Activated CD4-positive, alpha-beta T cell treated with anti-CD3 and anti-CD28 coated beads, Interleukin-2, amount 10 ng/mL, durations not matched to agents 24 days and 14 days (primary cell): Measurements from ENCODE around the gene DEPDC1B. TPM values are rescaled to one million over a fixed set of nuclear protein-coding genes. Genes with fewer than 3 reads are reported as not detected.
"Not testable (repeated sequence)": the region's sequence is repeated elsewhere in the genome, so short reads cannot be mapped to it uniquely, and the experiment has no call there.

ENCODE experiments used
- DNase-seq: peaks from one replicate; pipeline ENCODE4 v3.0.0; 2022
- H3K27ac Mint-ChIP-seq: one replicate; pipeline ENCODE4 v1.8.0; 2022; ENCODE audit warnings: mild to moderate bottlenecking, mixed read lengths
- H3K27me3 Mint-ChIP-seq: one replicate; pipeline ENCODE4 v1.8.0; 2022; ENCODE audit warnings: mixed read lengths
- H3K36me3 Mint-ChIP-seq: one replicate; pipeline ENCODE4 v1.8.0; 2022; ENCODE audit warnings: low read depth, mild to moderate bottlenecking, mixed read lengths
- H3K4me1 Mint-ChIP-seq: one replicate; pipeline ENCODE4 v1.8.0; 2021; ENCODE audit warnings: mixed read lengths
- H3K4me3 Mint-ChIP-seq: one replicate; pipeline ENCODE4 v1.8.0; 2022; ENCODE audit warnings: mild to moderate bottlenecking, moderate library complexity, mixed read lengths
- H3K9me3 Mint-ChIP-seq: one replicate; pipeline ENCODE4 v1.8.0; 2021; ENCODE audit warnings: mixed read lengths
- intact Hi-C: fragments of 100-400 bp; cut with micrococcal nuclease; formaldehyde crosslinking; loops from one replicate; pipeline ENCODE4 v1.15.1; 2023
- total RNA-seq: library from RNA; stranded (reverse); gene quantifications from 2 replicates; pipeline ENCODE4 v1.2.3, GENCODE V29; 2022

The DEPDC1B gene
- total RNA-seq, 1 donor from 2014 or later: 19.8 TPM

- peak; percentile 20 for DNase-seq
- Mint-ChIP-seq H3K4me3 (no peak overlapping the region), H3K36me3 (peaks cover 36% of the 10 kb centered on the region), H3K9me3 (no peaks in the 10 kb centered on the region), H3K27ac (no peak overlapping the region), H3K4me1 (peaks cover 17% of the 10 kb centered on the region), H3K27me3 (no peaks in the 10 kb centered on the region)
- intact Hi-C loops: no loop called here
These were observed 14.3 kb downstream of the DEPDC1B start for GRCh38 chr5:60685700-60686099.

- peak; percentile 34 for DNase-seq
- Mint-ChIP-seq H3K4me1 (peaks cover 17% of the 10 kb centered on the region), H3K36me3 (peaks cover 36% of the 10 kb centered on the region), H3K4me3 (no peak overlapping the region), H3K27me3 (no peaks in the 10 kb centered on the region), H3K9me3 (no peaks in the 10 kb centered on the region), H3K27ac (no peak overlapping the region)
- intact Hi-C loops: no loop called here
These were observed 14.9 kb downstream of the DEPDC1B start for GRCh38 chr5:60685028-60685427.

- intact Hi-C loops, H3K27me3 Mint-ChIP-seq, H3K9me3 Mint-ChIP-seq, H3K27ac Mint-ChIP-seq, H3K4me3 Mint-ChIP-seq: not testable (repeated sequence)
- Mint-ChIP-seq H3K36me3 (peaks cover 37% of the 10 kb centered on the region), H3K4me1 (peaks cover 18% of the 10 kb centered on the region)
- DNase-seq: peak; percentile 15
These were observed 18.0 kb downstream of the DEPDC1B start for GRCh38 chr5:60682007-60682406.

DNA sequence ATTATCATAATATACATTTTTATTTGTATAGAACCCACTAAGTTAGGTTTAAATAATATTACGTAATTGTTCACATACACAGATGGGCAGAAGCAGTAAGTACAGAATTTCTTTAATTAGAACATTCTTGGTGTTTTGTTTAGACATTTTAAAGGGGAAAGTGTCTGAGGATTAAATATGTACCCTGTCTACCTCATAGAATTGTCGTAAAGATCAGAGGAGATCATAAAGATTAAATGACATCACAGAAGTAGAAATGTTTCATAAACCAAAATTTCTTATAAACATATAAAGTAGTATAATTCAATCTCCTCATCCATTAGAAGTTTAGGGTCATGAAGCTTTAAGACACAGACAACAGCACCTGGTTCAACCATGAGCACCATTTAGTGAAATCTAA, 20.1 kb downstream of the DEPDC1B start:
- peaks cover 25% of the 10 kb centered on the region for H3K36me3 Mint-ChIP-seq
- no peak for DNase-seq
- H3K4me1 Mint-ChIP-seq: peaks cover 18% of the 10 kb centered on the region
- intact Hi-C loops: loop anchor here (2.0 to 5.0 kb wide), 2 partner anchors 19 to 267 kb away; partner anchors contain the start of genes ERCC8 and NDUFAF2
- H3K4me3 Mint-ChIP-seq: no peak overlapping the region
- no peaks in the 10 kb centered on the region for H3K27me3 Mint-ChIP-seq
- H3K9me3 Mint-ChIP-seq: no peaks in the 10 kb centered on the region
- no peak overlapping the region for H3K27ac Mint-ChIP-seq

GRCh38 chr5:60677850-60678664, 21.9 kb downstream of the DEPDC1B start:
- Mint-ChIP-seq H3K27me3 (no peaks in the 10 kb centered on the region), H3K36me3 (peaks cover 15% of the 10 kb centered on the region), H3K27ac (no peak overlapping the region), H3K4me1 (peaks cover 9% of the 10 kb centered on the region), H3K4me3 (no peak overlapping the region), H3K9me3 (no peaks in the 10 kb centered on the region)
- DNase-seq: peak; percentile 53
- intact Hi-C loops: loop anchor here (1.0 to 5.0 kb wide), 4 partner anchors 21 to 269 kb away; partner anchors contain the start of genes ERCC8 and NDUFAF2

GRCh38 chr5:60675286-60675685, 24.7 kb downstream of the DEPDC1B start:
- intact Hi-C loops: loop anchor here (5.0 kb wide), 1 partner anchor 272 kb away; the partner anchor contains the start of genes ERCC8 and NDUFAF2
- no peak for DNase-seq
- Mint-ChIP-seq H3K9me3 (no peaks in the 10 kb centered on the region), H3K4me1 (peaks cover 7% of the 10 kb centered on the region), H3K27ac (no peak overlapping the region), H3K27me3 (no peaks in the 10 kb centered on the region), H3K4me3 (no peak overlapping the region), H3K36me3 (peaks cover 1% of the 10 kb centered on the region)

DNA sequence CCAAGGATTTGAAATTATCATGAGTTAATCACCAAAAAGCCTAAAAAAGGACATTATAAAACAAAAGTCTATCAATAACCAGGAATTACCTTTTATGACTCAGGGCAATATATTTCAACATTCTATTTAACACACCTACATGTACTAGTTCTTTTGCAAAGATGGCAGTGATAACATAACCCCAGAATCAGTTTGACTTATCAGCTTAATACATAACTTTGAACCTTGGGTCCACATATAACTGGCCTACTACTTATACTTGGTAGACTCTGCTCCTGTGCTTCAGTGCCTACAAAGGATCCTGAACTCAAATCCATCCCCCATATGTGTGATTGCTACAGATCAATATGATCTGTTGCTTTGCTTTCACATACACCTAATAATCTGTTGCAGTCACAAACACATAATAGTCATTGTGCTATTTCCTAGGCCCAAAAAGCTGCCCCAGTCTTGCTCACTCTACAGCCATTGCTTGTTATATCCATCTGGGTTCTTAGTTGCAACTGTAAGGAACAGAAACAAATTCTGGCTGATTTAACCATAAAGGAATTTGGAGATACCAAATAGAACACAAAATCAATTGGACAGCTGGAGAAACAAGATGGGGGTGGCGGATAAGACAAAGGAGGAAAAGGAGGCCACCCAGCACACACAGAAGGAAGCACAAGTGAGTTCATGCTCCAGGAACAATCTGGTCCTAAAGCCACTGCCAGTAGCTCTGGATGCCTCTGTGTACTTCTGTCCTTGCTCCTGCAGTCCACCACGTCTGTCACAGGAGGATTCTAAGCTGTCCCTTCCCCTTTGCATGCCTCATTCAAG, 25.5 kb downstream of the DEPDC1B start:
- peaks cover 7% of the 10 kb centered on the region for H3K4me1 Mint-ChIP-seq
- no peak for DNase-seq
- H3K36me3 Mint-ChIP-seq: peaks cover 1% of the 10 kb centered on the region
- H3K27ac Mint-ChIP-seq: no peak overlapping the region
- H3K9me3 Mint-ChIP-seq: no peaks in the 10 kb centered on the region
- H3K4me3 Mint-ChIP-seq: no peak overlapping the region
- no peaks in the 10 kb centered on the region for H3K27me3 Mint-ChIP-seq
- intact Hi-C loops: loop anchor here (5.0 kb wide), 1 partner anchor 273 kb away; the partner anchor contains the start of genes ERCC8 and NDUFAF2

GRCh38 chr5:60673334-60673733, 26.6 kb downstream of the DEPDC1B start:
- Mint-ChIP-seq H3K9me3 (no peaks in the 10 kb centered on the region), H3K4me3 (no peak overlapping the region), H3K4me1 (peaks cover 7% of the 10 kb centered on the region), H3K36me3 (no peaks in the 10 kb centered on the region), H3K27ac (no peak overlapping the region), H3K27me3 (no peaks in the 10 kb centered on the region)
- intact Hi-C loops: no loop called here
- DNase-seq: no peak

GRCh38 chr5:60672693-60673264, 27.2 kb downstream of the DEPDC1B start:
- no peak overlapping the region for H3K27ac Mint-ChIP-seq
- intact Hi-C loops: no loop called here
- no peaks in the 10 kb centered on the region for H3K36me3 Mint-ChIP-seq
- H3K27me3 Mint-ChIP-seq: no peaks in the 10 kb centered on the region
- H3K4me1 Mint-ChIP-seq: peaks cover 6% of the 10 kb centered on the region
- no peak overlapping the region for H3K4me3 Mint-ChIP-seq
- DNase-seq: no peak
- H3K9me3 Mint-ChIP-seq: no peaks in the 10 kb centered on the region

- peaks cover 2% of the 10 kb centered on the region for H3K4me1 Mint-ChIP-seq
- no peaks in the 10 kb centered on the region for H3K9me3 Mint-ChIP-seq
- H3K4me3 Mint-ChIP-seq: no peak overlapping the region
- H3K27me3 Mint-ChIP-seq: no peaks in the 10 kb centered on the region
- H3K36me3 Mint-ChIP-seq: no peaks in the 10 kb centered on the region
- no peak for DNase-seq
- no peak overlapping the region for H3K27ac Mint-ChIP-seq
- intact Hi-C loops: no loop called here
These were observed 27.9 kb downstream of the DEPDC1B start for GRCh38 chr5:60671899-60672692.

DNA sequence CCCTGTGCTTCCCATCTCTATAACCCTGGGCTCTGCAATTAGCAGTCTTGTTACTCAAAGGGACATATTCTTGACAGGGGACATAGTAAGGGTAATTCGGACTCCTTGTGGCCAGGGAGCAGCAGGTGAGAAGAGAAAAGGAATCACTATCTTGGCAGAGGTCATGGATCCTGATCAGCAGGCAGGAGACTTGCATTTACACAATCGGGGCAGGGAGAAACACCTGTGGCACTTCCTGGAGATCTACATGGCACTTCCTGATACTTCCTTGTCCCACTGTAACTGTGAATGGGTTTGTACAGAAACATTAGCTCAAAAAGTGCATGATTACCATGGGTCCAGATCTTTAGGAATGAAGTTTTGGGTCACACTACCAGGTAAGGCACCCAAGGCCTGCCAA, 29.2 kb downstream of the DEPDC1B start:
- no peaks in the 10 kb centered on the region for H3K27me3 Mint-ChIP-seq
- no peak overlapping the region for H3K27ac Mint-ChIP-seq
- H3K36me3 Mint-ChIP-seq: no peaks in the 10 kb centered on the region
- H3K4me1 Mint-ChIP-seq: peaks cover 2% of the 10 kb centered on the region
- DNase-seq: no peak
- no peaks in the 10 kb centered on the region for H3K9me3 Mint-ChIP-seq
- intact Hi-C loops: no loop called here
- no peak overlapping the region for H3K4me3 Mint-ChIP-seq

DNA sequence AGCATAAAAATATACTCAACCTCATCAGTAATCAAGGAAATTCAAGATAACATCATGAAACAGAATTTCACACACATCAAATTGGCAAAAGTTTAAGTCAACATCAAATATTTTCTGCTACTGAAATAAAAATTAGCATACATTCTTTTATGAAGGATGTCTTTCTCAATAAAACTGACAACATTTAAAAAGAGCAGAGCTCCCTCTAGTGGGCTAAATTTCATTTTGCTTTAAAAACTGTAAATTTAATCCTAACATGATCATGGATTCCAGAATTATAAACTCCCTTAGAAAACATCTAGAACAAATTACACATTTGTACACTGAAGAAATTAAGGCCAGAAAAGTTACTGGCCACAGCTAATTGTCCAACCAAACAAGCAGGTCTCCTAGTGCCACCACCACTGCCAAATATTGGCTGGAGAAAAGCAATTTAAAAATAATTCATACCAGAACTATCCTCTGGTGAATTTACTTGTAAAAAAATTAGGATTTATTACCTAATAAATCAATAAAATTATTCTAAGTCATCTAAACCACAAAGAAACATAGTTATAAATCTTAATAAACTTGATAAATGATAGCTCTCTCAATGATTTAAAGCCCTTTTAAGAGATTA, 31.2 kb downstream of the DEPDC1B start:
- H3K27ac Mint-ChIP-seq: no peak overlapping the region
- intact Hi-C loops: loop anchor here (1.0 kb wide), 1 partner anchor 858 kb away; no protein-coding TSS in a partner anchor
- DNase-seq: peak; percentile 61
- H3K9me3 Mint-ChIP-seq: no peaks in the 10 kb centered on the region
- peaks cover 2% of the 10 kb centered on the region for H3K4me1 Mint-ChIP-seq
- no peaks in the 10 kb centered on the region for H3K27me3 Mint-ChIP-seq
- H3K4me3 Mint-ChIP-seq: no peak overlapping the region
- no peaks in the 10 kb centered on the region for H3K36me3 Mint-ChIP-seq
